K562 treated with DMSO at 1 percent for 4 hours (cell line): ENCODE measurements around the gene CTDSPL. TPM values are rescaled to one million over a fixed set of nuclear protein-coding genes. Genes with fewer than 3 reads are reported as not detected.

ENCODE experiments used
- total RNA-seq: library from RNA; unstranded; fragments of 300-600 nt; gene quantifications from 2 replicates; pipeline ENCODE4 v1.2.3, GENCODE V29; 2022; ENCODE audit not compliant: insufficient read depth

Gene CTDSPL
- 8.0 and 8.3 TPM in 2 replicates for total RNA-seq

DNA sequence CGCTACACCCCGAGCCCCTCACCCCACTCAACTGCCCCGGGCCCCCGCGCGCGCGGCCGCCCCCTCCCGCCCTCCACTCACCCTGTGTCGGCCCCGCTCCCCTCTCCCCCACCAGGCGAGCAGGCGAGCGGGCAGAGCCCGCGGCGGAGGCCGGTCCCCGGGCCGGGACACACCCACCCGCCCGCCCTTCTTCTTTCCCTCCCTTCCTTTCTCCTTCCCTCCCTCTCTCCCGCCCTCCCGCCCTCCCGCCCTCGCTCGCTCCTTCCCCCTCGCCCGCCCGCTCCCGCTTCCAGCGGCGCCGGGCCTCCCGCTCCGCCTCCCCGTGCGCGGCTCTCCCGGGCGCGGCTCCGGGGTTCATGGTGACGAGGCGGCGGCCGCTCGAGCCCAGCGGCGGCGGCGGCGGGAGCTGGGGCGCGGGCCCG, at the start of gene CTDSPL:
Gene CTDSPL, plus strand, starts transcription at position 261 of the 422 bp plus-strand sequence. CDS start 320 bp downstream, outside the sequence.

DNA sequence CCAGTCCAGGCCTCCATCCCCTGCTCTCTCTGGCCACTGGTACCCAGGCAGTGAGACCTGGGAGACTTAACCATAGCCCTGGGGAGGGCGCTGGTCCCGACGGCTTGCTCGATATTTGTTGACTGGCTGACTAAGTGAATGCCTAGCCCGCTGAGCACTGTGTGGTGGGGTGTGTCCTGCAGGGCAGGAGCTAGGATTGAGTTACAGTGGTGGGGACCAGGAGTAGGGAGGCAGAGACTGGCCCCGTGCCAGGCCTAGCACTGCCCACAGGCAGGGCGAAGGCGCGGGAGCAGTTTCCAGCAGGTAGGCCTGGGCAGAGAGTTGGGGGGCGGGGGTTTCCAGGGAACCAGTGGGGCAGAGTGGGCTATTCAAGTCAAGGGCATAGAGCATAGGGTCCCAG, 128.8 kb downstream of the CTDSPL start, which contains the start of gene VILL:
Gene VILL, plus strand, starts transcription at position 260 of the 400 bp plus-strand sequence. CDS start 2,887 bp downstream, outside the sequence.

GRCh38 chr3:38029400-38030125, 167.9 kb downstream of the CTDSPL start, which contains the start of gene PLCD1:
Gene PLCD1 (minus strand): TSS chr3:38029642. CDS start chr3:38029539, 103 bp downstream.

Other genes starting within 250 kb of the CTDSPL start
- gene VILL, start 128.9 kb downstream of the CTDSPL start, total RNA-seq, result 4.4 and 6.4 TPM in 2 replicates
- gene PLCD1, start 167.8 kb downstream of the CTDSPL start, total RNA-seq, result 29.0 and 37.1 TPM in 2 replicates
- not detected in 2 replicates for gene DLEC1, start 177.3 kb downstream of the CTDSPL start, total RNA-seq